RWPE2 (cell line): ENCODE measurements around the gene KIRREL3.

ENCODE experiments used
- ATAC-seq: fragments of 200-7000 bp; cut with Tn5 transposase; 3 replicates; pipeline ENCODE4 v1.9.1; 2021; ENCODE audit warnings: low read depth
- DNase-seq: peaks from one replicate; pipeline ENCODE4 v3.0.0-alpha.2; 2020; ENCODE audit warnings: low spot score
- H3K27ac ChIP-seq: fragments of 450-650 bp; 2 replicates; pipeline ENCODE4 v1.5.1; 2017; ENCODE audit warnings: mild to moderate bottlenecking; ENCODE audit not compliant: poor library complexity, severe bottlenecking
- H3K27me3 ChIP-seq: fragments of 250-450 bp; sonication (Bioruptor Pico); 2 replicates; pipeline ENCODE4 v1.5.1; 2021; ENCODE audit warnings: mild to moderate bottlenecking, moderate library complexity; ENCODE audit not compliant: insufficient read depth, poor library complexity, severe bottlenecking
- H3K36me3 ChIP-seq: fragments of 250-450 bp; sonication (Bioruptor Pico); 2 replicates; pipeline ENCODE4 v1.5.1; 2020; ENCODE audit warnings: low read depth, mild to moderate bottlenecking, moderate library complexity
- H3K4me1 ChIP-seq: fragments of 250-450 bp; sonication (Bioruptor Pico); 2 replicates; pipeline ENCODE4 v1.5.1; 2021; ENCODE audit warnings: mild to moderate bottlenecking, moderate library complexity; ENCODE audit not compliant: insufficient read depth, poor library complexity, severe bottlenecking
- H3K4me3 ChIP-seq: fragments of 250-450 bp; sonication (Bioruptor Pico); 2 replicates; pipeline ENCODE4 v1.5.1; 2021; ENCODE audit warnings: mild to moderate bottlenecking, moderate library complexity; ENCODE audit not compliant: severe bottlenecking
- H3K9me3 ChIP-seq: fragments of 250-450 bp; sonication (Bioruptor Pico); 2 replicates; pipeline ENCODE4 v1.5.1; 2021; ENCODE audit warnings: mild to moderate bottlenecking, moderate library complexity; ENCODE audit not compliant: severe bottlenecking
- TF ChIP-seq, protein P1 (sequence below): fragments of 450-650 bp; IDR thresholded peaks from one replicate; pipeline ENCODE4 v1.5.1; 2017; ENCODE audit warnings: mild to moderate bottlenecking, moderate library complexity; ENCODE audit not compliant: poor library complexity, severe bottlenecking

Gene KIRREL3

DNA sequence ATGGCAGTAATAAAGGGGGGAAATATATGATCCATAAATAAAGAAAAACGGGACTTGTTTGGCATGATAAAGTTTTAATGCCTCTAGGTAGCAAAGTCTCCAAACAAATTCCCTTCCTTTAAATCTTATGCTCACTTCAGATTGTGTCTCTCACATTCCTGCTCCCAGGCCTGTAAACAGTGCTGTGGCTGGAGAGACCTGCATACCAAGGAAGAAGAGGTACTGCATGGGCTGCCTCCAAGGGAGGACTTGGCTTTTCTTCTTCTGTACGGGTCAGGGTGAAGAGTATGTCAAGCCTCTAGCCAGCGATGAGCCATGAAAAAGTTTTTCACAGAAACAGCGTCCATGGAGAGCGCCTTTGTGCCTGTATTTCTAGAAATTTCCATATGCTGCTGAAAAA lies 161.8 kb downstream of the KIRREL3 start:
- Histone ChIP-seq H3K4me1 (no peaks in the 10 kb centered on the region), H3K27ac (no peak overlapping the region), H3K4me3 (no peak overlapping the region), H3K36me3 (no peaks in the 10 kb centered on the region), H3K27me3 (peaks cover 18% of the 10 kb centered on the region), H3K9me3 (no peaks in the 10 kb centered on the region)
- DNase-seq (no peak), ATAC-seq (no peak)
- TF ChIP-seq, protein P1, sequence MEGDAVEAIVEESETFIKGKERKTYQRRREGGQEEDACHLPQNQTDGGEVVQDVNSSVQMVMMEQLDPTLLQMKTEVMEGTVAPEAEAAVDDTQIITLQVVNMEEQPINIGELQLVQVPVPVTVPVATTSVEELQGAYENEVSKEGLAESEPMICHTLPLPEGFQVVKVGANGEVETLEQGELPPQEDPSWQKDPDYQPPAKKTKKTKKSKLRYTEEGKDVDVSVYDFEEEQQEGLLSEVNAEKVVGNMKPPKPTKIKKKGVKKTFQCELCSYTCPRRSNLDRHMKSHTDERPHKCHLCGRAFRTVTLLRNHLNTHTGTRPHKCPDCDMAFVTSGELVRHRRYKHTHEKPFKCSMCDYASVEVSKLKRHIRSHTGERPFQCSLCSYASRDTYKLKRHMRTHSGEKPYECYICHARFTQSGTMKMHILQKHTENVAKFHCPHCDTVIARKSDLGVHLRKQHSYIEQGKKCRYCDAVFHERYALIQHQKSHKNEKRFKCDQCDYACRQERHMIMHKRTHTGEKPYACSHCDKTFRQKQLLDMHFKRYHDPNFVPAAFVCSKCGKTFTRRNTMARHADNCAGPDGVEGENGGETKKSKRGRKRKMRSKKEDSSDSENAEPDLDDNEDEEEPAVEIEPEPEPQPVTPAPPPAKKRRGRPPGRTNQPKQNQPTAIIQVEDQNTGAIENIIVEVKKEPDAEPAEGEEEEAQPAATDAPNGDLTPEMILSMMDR: no peak

DNA sequence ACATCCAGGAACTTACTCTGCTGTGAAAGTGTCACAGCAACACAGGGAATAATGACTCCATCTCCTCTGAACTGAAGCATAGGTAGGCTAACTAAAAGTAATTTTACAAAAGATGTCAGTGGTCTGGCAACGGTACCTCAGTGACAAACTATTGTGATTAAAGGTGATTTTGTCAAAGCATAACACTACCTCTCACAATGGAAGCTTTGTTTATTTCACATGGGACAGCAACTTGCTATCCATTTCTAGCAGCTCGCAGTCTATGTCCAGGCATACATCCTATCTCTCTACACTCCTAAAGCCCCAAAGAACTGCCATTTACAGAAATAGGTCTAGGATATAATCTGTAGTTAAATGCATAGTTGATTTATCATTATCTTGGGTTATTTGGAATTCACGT lies 163.0 kb downstream of the KIRREL3 start:
- ATAC-seq (no peak), DNase-seq (no peak)
- H3K9me3 ChIP-seq: no peaks in the 10 kb centered on the region
- no peaks in the 10 kb centered on the region for H3K36me3 ChIP-seq
- no peaks in the 10 kb centered on the region for H3K4me1 ChIP-seq
- H3K27me3 ChIP-seq: peaks cover 18% of the 10 kb centered on the region
- no peak overlapping the region for H3K27ac ChIP-seq
- no peak overlapping the region for H3K4me3 ChIP-seq
- TF ChIP-seq, protein P1: no peak

DNA sequence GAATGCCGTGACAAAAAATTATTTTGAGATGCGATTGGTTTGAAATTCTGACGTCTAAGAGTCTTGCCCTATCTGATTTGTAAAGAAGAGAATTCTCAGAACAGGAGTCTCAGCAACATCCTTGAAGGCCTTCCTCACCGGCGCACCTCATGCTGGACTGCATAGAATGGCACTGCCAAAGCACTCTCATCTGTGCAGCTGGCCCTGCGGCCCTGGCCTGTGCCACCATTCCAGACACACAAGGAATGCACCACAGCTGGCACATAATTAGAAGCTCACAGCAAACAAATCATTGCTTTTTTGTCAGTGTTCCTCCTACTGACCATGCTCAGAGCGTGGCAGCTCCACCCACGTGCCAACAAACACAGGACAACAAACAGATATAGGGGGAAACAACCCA lies 166.0 kb downstream of the KIRREL3 start:
- Histone ChIP-seq H3K27me3 (peaks cover 9% of the 10 kb centered on the region), H3K4me3 (no peak overlapping the region), H3K36me3 (no peaks in the 10 kb centered on the region), H3K4me1 (no peaks in the 10 kb centered on the region), H3K27ac (no peak overlapping the region), H3K9me3 (no peaks in the 10 kb centered on the region)
- TF ChIP-seq, protein P1: no peak
- DNase-seq (no peak), ATAC-seq (no peak)

DNA sequence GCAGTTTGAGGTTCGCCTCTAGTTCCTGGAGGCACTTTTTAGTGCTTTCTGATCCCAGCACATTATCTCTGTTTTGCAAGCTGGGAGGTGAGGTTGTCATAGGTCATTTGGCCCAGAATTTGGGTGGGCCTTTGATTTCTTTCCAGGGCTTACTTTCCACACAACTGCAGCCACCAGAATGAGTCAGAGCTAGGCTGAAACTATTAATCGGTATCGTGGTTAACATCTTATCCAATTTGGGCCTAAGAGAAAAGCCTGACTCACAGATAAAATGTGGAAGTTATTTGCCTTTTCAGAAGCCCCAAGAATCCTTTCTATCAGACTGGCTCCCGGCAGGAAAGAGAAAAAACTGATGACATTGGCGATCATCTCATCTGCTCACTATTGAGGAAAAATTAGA lies 166.4 kb downstream of the KIRREL3 start:
- DNase-seq (no peak), ATAC-seq (no peak)
- H3K9me3 ChIP-seq: no peaks in the 10 kb centered on the region
- TF ChIP-seq, protein P1: no peak
- H3K27ac ChIP-seq: no peak overlapping the region
- H3K4me3 ChIP-seq: no peak overlapping the region
- H3K27me3 ChIP-seq: peaks cover 8% of the 10 kb centered on the region
- H3K36me3 ChIP-seq: no peaks in the 10 kb centered on the region
- no peaks in the 10 kb centered on the region for H3K4me1 ChIP-seq

DNA sequence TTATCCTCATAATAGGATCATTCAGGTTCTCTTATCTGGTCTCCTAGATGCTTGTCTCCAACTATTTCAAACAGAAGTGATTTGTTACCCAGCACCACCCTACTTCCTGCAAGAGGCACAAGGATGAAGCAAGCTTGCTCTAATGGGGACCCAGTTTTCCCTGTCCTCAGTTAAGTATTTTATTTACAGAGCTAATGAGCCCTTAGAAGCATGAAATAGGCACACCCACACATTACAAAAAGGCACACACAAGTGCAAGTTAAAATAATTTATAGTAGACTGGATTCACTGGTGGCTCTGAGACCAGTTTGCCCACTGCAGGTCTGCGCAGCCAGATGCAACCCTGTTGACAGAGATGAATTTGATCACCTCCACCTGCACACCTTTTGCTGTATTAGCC lies 167.5 kb downstream of the KIRREL3 start:
- DNase-seq (no peak), ATAC-seq (no peak)
- Histone ChIP-seq H3K36me3 (no peaks in the 10 kb centered on the region), H3K4me3 (no peak overlapping the region), H3K27me3 (peaks cover 3% of the 10 kb centered on the region), H3K27ac (no peak overlapping the region), H3K9me3 (no peaks in the 10 kb centered on the region), H3K4me1 (no peaks in the 10 kb centered on the region)
- TF ChIP-seq, protein P1: no peak
